Endometrial microvascular endothelial cells (primary cell): Measurements from ENCODE around the gene TGFBI. TPM values are rescaled to one million over a fixed set of nuclear protein-coding genes. Genes with fewer than 3 reads are reported as not detected.

ENCODE experiments used
- in situ Hi-C: cut with HindIII; loops from 2 replicates; pipeline ENCODE4 v1.10.0; 2017; ENCODE audit warnings: low sequenced_read_pairs, low pct_unique_long_range_greater_than_20kb; ENCODE audit errors: inconsistent ontology term
- total RNA-seq: library from RNA; depleted of rRNA; stranded (reverse); fragments of >200 nt; gene quantifications from one replicate; pipeline ENCODE4 v1.2.3, GENCODE V29; 2015; ENCODE audit errors: inconsistent ontology term

Gene TGFBI
- total RNA-seq, 1 donor from 2014 or later: 124 TPM

GRCh38 chr5:136104306-136104965 is 75.6 kb downstream of the TGFBI start:
- in situ Hi-C loops: no loop called here

- in situ Hi-C loops: no loop called here
Measured at GRCh38 chr5:136106351-136107031, 77.7 kb downstream of the TGFBI start.

- in situ Hi-C loops: no loop called here
Measured at GRCh38 chr5:136108180-136108611, 79.4 kb downstream of the TGFBI start.

GRCh38 chr5:136108766-136109165 is 80.0 kb downstream of the TGFBI start:
- in situ Hi-C loops: no loop called here

GRCh38 chr5:136109453-136110135 is 80.8 kb downstream of the TGFBI start:
- in situ Hi-C loops: no loop called here

Other genes with a start within 250 kb of the TGFBI start
- not detected for gene SLC25A48, start 194.3 kb upstream of the TGFBI start, total RNA-seq
- gene IL9, start 133.1 kb upstream of the TGFBI start, total RNA-seq: not detected
- gene LECT2, start 74.0 kb upstream of the TGFBI start, total RNA-seq: not detected
- 61.0 TPM for gene SMAD5, start 103.9 kb downstream of the TGFBI start, total RNA-seq
- gene SMIM32, start 164.2 kb downstream of the TGFBI start, total RNA-seq: not detected